ENCODE results near the gene CDH20. TPM values are rescaled to one million over a fixed set of nuclear protein-coding genes. Genes with fewer than 3 reads are reported as not detected.

The CDH20 gene
- total and polyA plus RNA-seq, 8 donors: 0.17 to 0.48 (median 0.26) TPM; not detected in 1

DNA sequence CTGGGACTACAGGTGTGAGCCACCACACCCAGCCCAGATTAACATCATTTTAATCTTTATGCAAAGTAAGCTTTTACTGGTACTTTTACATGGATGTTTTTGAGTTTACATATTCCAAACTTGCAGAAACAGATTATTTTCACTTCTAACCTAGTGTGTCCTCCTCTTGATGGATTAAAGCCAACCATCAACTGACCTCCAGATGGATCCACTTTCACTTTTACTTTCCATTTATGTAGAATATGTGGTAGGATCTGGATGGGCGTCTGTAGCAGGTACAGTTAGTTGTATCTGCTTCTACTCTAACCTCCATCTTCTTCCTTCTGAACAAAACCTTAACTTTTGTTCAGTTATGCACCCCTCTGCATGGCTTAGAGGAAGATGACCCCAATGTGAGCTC, 264.1 kb downstream of the CDH20 start:
- no peaks in the 10 kb centered on the region for H3K9me3 ChIP-seq
- intact Hi-C loops (cut with DNase I): no loop called here
- H3K36me3 ChIP-seq: no peaks in the 10 kb centered on the region
- H3K4me1 ChIP-seq: no peaks in the 10 kb centered on the region
- no peaks in the 10 kb centered on the region for H3K27me3 ChIP-seq
- TF ChIP-seq, protein P1, sequence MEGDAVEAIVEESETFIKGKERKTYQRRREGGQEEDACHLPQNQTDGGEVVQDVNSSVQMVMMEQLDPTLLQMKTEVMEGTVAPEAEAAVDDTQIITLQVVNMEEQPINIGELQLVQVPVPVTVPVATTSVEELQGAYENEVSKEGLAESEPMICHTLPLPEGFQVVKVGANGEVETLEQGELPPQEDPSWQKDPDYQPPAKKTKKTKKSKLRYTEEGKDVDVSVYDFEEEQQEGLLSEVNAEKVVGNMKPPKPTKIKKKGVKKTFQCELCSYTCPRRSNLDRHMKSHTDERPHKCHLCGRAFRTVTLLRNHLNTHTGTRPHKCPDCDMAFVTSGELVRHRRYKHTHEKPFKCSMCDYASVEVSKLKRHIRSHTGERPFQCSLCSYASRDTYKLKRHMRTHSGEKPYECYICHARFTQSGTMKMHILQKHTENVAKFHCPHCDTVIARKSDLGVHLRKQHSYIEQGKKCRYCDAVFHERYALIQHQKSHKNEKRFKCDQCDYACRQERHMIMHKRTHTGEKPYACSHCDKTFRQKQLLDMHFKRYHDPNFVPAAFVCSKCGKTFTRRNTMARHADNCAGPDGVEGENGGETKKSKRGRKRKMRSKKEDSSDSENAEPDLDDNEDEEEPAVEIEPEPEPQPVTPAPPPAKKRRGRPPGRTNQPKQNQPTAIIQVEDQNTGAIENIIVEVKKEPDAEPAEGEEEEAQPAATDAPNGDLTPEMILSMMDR (IDR thresholded peaks at IDR 0.05): no peak
- H3K27ac ChIP-seq: no peak overlapping the region
- DNase-seq (no peak), ATAC-seq (no peak)
- H3K4me3 ChIP-seq: no peak overlapping the region

DNA sequence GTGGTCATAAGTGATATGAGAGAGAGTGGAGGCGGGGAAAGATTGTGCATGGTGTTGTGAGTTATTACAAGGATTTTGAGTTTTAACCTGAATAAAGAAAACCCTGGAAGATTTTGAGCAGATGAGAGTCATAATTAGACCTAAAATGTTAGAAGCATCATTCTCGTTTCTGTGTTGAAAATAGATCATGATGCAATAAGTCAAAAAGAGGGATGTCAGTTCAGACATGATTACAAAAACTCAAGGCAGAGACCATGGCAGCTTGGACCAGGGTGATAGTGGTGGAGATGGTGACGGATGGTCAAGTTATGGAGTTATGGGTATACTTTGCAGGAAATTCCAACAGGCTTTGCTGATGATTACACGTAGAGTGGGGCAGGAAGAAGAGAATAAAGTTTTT, 267.2 kb downstream of the CDH20 start:
- Histone ChIP-seq H3K27ac (no peak overlapping the region), H3K9me3 (no peaks in the 10 kb centered on the region), H3K36me3 (no peaks in the 10 kb centered on the region), H3K27me3 (no peaks in the 10 kb centered on the region), H3K4me3 (no peak overlapping the region), H3K4me1 (no peaks in the 10 kb centered on the region)
- ATAC-seq (no peak), DNase-seq (no peak)
- intact Hi-C loops (cut with DNase I): no loop called here
- TF ChIP-seq, protein P1 (IDR thresholded peaks at IDR 0.05): no peak

DNA sequence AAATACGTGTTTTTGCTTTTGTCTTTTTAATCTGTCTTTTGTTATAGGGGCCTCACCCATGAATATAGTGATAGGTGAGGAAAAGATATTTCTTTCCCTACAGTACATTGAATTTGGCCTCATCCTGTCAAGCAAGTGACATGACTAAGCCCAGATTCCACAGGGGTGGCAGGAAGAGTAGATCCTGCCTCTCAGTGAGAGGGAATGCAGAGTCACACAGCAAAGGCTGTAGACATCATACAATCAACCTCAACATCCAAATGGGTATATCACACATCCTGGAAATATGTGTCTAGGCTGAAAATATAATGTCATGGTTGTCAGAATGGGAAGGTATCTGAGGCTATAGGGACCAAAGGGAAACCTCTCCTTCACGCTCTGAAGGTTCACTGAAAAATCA, 269.6 kb downstream of the CDH20 start:
- DNase-seq (no peak), ATAC-seq (no peak)
- H3K27ac ChIP-seq: no peak overlapping the region
- peaks cover 0 to 9% of the 10 kb centered on the region in 2 donors for H3K27me3 ChIP-seq
- intact Hi-C loops (cut with DNase I): no loop called here
- no peak overlapping the region for H3K4me3 ChIP-seq
- H3K4me1 ChIP-seq: peaks cover 8 to 15% of the 10 kb centered on the region in 2 donors
- H3K9me3 ChIP-seq: no peaks in the 10 kb centered on the region
- H3K36me3 ChIP-seq: no peaks in the 10 kb centered on the region
- TF ChIP-seq, protein P1 (IDR thresholded peaks at IDR 0.05): no peak

Data from left lung (tissue), 10 donors.